Right forelimb (tissue), 1 donor: ENCODE data around the gene CER1.
"Not testable (repeated sequence)": the region's sequence is repeated elsewhere in the genome, so short reads cannot be mapped to it uniquely, and the experiment has no call there.

ENCODE experiments used
- DNase-seq: peaks from one replicate; pipeline ENCODE4 v3.0.0-alpha.2; 2018

Gene CER1

GRCh38 chr9:14713187-14713767, 9.3 kb downstream of the CER1 start:
- DNase-seq = no peak

- DNase-seq = no peak
These were observed 11.7 kb downstream of the CER1 start for GRCh38 chr9:14710804-14711203.

GRCh38 chr9:14706530-14707140, 15.9 kb downstream of the CER1 start:
- no peak for DNase-seq

- DNase-seq = no peak
These were observed 17.5 kb downstream of the CER1 start for GRCh38 chr9:14705079-14705478.

GRCh38 chr9:14704281-14704680, 18.3 kb downstream of the CER1 start:
- DNase-seq = no peak

- no peak for DNase-seq
These were observed 20.3 kb downstream of the CER1 start for GRCh38 chr9:14702200-14702720.

- DNase-seq = peak; percentile 82
These were observed 29.2 kb downstream of the CER1 start, which contains the start of gene ZDHHC21 for GRCh38 chr9:14693251-14693861. Gene ZDHHC21 (minus strand): TSS chr9:14693432. CDS start chr9:14674340, 19,092 bp downstream.

GRCh38 chr9:14692470-14693250, 29.9 kb downstream of the CER1 start:
- no peak for DNase-seq

GRCh38 chr9:14690948-14691730, 31.4 kb downstream of the CER1 start:
- no peak for DNase-seq

GRCh38 chr9:14687042-14687719, 35.4 kb downstream of the CER1 start:
- DNase-seq = no peak

GRCh38 chr9:14686168-14686567, 36.4 kb downstream of the CER1 start:
- DNase-seq = no peak

GRCh38 chr9:14682616-14683015, 39.9 kb downstream of the CER1 start:
- DNase-seq = not testable (repeated sequence)

- DNase-seq = no peak
These were observed 43.8 kb downstream of the CER1 start for GRCh38 chr9:14678776-14679175.

- DNase-seq = no peak
These were observed 44.7 kb downstream of the CER1 start for GRCh38 chr9:14677872-14678271.

- DNase-seq = no peak
These were observed 45.1 kb downstream of the CER1 start for GRCh38 chr9:14677396-14677795.

- DNase-seq = no peak
These were observed 47.9 kb downstream of the CER1 start for GRCh38 chr9:14674630-14675029.

GRCh38 chr9:14671377-14671776, 51.2 kb downstream of the CER1 start:
- DNase-seq = no peak

GRCh38 chr9:14670718-14671117, 51.8 kb downstream of the CER1 start:
- no peak for DNase-seq
